Prostate gland (tissue), 2 donors: ENCODE measurements around the gene ZNF730. TPM values are rescaled to one million over a fixed set of nuclear protein-coding genes. Genes with fewer than 3 reads are reported as not detected.

Experiments
- DNase-seq: peaks from one replicate; pipeline ENCODE4 v3.0.0-alpha.2; 2019; ENCODE audit warnings: low spot score
- H3K27ac ChIP-seq, 2 donors: fragments of 200-600 bp; sonication (generic); 2 replicates each; pipeline ENCODE4 v1.5.1; 2017 to 2019
- H3K27me3 ChIP-seq: fragments of 200-600 bp; sonication (generic); replicated peaks from 2 replicates; pipeline ENCODE4 v1.5.1; 2019; ENCODE audit not compliant: insufficient read depth
- H3K36me3 ChIP-seq, 2 donors: fragments of 200-600 bp; sonication (generic); 1 replicate in 1 of 2; 2 replicates in 1 of 2; pipeline versions ENCODE4 v1.5.1 to v1.8.1; 2017 to 2019
- H3K4me1 ChIP-seq: fragments of 200-600 bp; sonication (generic); replicated peaks from 2 replicates; pipeline ENCODE4 v1.5.1; 2019
- H3K4me3 ChIP-seq, 2 donors: fragments of 200-600 bp; sonication (generic); 2 replicates each; pipeline ENCODE4 v1.5.1; 2017 to 2019
- H3K9me3 ChIP-seq: fragments of 200-600 bp; sonication (generic); 2 replicates; pipeline ENCODE4 v1.5.1; 2017
- CTCF ChIP-seq, 4 experiments: fragments of 200-600 bp in 2 of 4; fragments of 450-650 bp in 2 of 4; sonication (generic) in 2 of 4; IDR thresholded peaks; 1 replicate in 3 of 4; 2 replicates in 1 of 4; pipeline ENCODE4 v1.5.1; 2016 to 2019; ENCODE audit warnings: antibody characterized with exemption in 4 of 4, mild to moderate bottlenecking in 2 of 4, moderate library complexity in 2 of 4
- POLR2A ChIP-seq: fragments of 450-650 bp; IDR thresholded peaks from one replicate; pipeline ENCODE4 v1.6.1; 2016; ENCODE audit warnings: antibody characterized with exemption, mild to moderate bottlenecking
- POLR2AphosphoS5 ChIP-seq: sonication (generic); formaldehyde crosslinking; IDR thresholded peaks from one replicate; pipeline ENCODE4 v1.6.1; 2017; ENCODE audit warnings: antibody characterized with exemption
- WGBS: methylation state at CpG from one replicate; pipeline ENCODE4 v1.1.5; 2018; 5-methylcytosine and 5-hydroxymethylcytosine counted together
- intact Hi-C: fragments of 100-400 bp; cut with DNase I; formaldehyde crosslinking; loops from one replicate; pipeline ENCODE4 v1.14.2; 2022
- total RNA-seq, 2 donors: library from RNA; depleted of rRNA; stranded (reverse); fragments of >200 nt; gene quantifications; one replicate each; pipeline ENCODE4 v1.1.0, GENCODE V29; 2016

Gene ZNF730
- total RNA-seq, 2 donors from 2014 or later: 0.55 to 2.6 TPM

- Histone ChIP-seq H3K27me3 (no peaks in the 10 kb centered on the region), H3K27ac (no peak overlapping the region), H3K4me1 (no peaks in the 10 kb centered on the region), H3K4me3 (no peak overlapping the region), H3K36me3 (no peaks in the 10 kb centered on the region), H3K9me3 (no peaks in the 10 kb centered on the region)
- DNase-seq: no peak
- intact Hi-C loops: no loop called here
- TF ChIP-seq POLR2A (no peak), POLR2AphosphoS5 (no peak), CTCF (IDR thresholded peaks at IDR 0.05) (no peak)
- WGBS: 77% methylated on average over 11 of the region's 11 CpGs
Measured at GRCh38 chr19:23183251-23183650, 66.4 kb downstream of the ZNF730 start.

GRCh38 chr19:23190341-23190740 is 73.5 kb downstream of the ZNF730 start:
- Histone ChIP-seq H3K27me3 (no peaks in the 10 kb centered on the region), H3K27ac (no peak overlapping the region), H3K36me3 (no peaks in the 10 kb centered on the region), H3K9me3 (no peaks in the 10 kb centered on the region), H3K4me1 (no peaks in the 10 kb centered on the region), H3K4me3 (no peak overlapping the region)
- 92% methylated on average over 9 of the region's 9 CpGs for WGBS
- TF ChIP-seq CTCF (IDR thresholded peaks at IDR 0.05): no peak
- no peak for TF ChIP-seq POLR2A
- TF ChIP-seq POLR2AphosphoS5: no peak
- DNase-seq: no peak
- intact Hi-C loops: no loop called here

Other genes with a start within 250 kb of the ZNF730 start
- 10 to 100 TPM in 1 of 2 donors, 1 to 10 TPM in 1; 1.4 to 10.3 TPM for gene ZNF728, start 113.8 kb upstream of the ZNF730 start, total RNA-seq
- gene ZNF724, start 133.4 kb downstream of the ZNF730 start, total RNA-seq: 1 to 10 TPM in 1 of 2 donors, under 1 TPM in 1; 0.73 to 6.2 TPM